HCT116 (cell line): Measurements from ENCODE around the gene FAM50A.
A peak's percentile ranks its signal among the peaks of the same experiment; 100 is the strongest.

Source experiments
- MAX ChIP-seq: IDR thresholded peaks from 2 replicates; pipeline ENCODE4 v1.6.1; 2012
- POLR2A ChIP-seq: IDR thresholded peaks from 2 replicates; pipeline ENCODE4 v1.7.0; 2011; ENCODE audit warnings: borderline replicate concordance; ENCODE audit not compliant: insufficient read depth, insufficient read length; ENCODE audit errors: extremely low read depth
- POLR2AphosphoS5 ChIP-seq: IDR thresholded peaks from 2 replicates; pipeline ENCODE4 v1.6.1; 2011; ENCODE audit warnings: mild to moderate bottlenecking, low read depth, low read length, moderate library complexity

- TF ChIP-seq POLR2A = no peak
- TF ChIP-seq MAX = no peak
- peak; percentile 54 for TF ChIP-seq POLR2AphosphoS5
Measured at GRCh38 chrX:154436983-154437752, 6.8 kb upstream of the FAM50A start, which contains the start of gene GDI1.
